DND-41 (cell line): ENCODE measurements around the gene MS4A4E.

ENCODE experiments used
- ATAC-seq: fragments of 200-7000 bp; cut with Tn5 transposase; 3 replicates; pipeline ENCODE4 v1.9.1; 2021; ENCODE audit warnings: low read depth; ENCODE audit not compliant: insufficient read depth
- DNase-seq: peaks from one replicate; pipeline ENCODE4 v3.0.0-alpha.2; 2020
- H2AFZ ChIP-seq: 2 replicates; pipeline ENCODE4 v1.6.0; 2012; ENCODE audit warnings: low read depth, low read length
- H3K27ac ChIP-seq: 2 replicates; pipeline ENCODE4 v1.5.1; 2012; ENCODE audit warnings: low read length, inconsistent platforms
- H3K27me3 ChIP-seq: fragments of 200-600 bp; sonication (generic); 2 replicates; pipeline ENCODE4 v1.6.0; 2012; ENCODE audit warnings: low read length, mild to moderate bottlenecking, inconsistent platforms; ENCODE audit not compliant: insufficient read depth, poor library complexity
- H3K36me3 ChIP-seq: 2 replicates; pipeline ENCODE4 v1.5.1; 2012; ENCODE audit warnings: low read length, inconsistent platforms; ENCODE audit not compliant: insufficient read depth
- H3K4me1 ChIP-seq: 2 replicates; pipeline ENCODE4 v1.5.1; 2012; ENCODE audit warnings: mild to moderate bottlenecking, low read length; ENCODE audit not compliant: insufficient read depth
- H3K4me2 ChIP-seq: 2 replicates; pipeline ENCODE4 v1.6.0; 2012; ENCODE audit warnings: mild to moderate bottlenecking, moderate library complexity, low read length, inconsistent platforms; ENCODE audit not compliant: insufficient read depth
- H3K4me3 ChIP-seq, 2 experiments: fragments of 200-600 bp in 1 of 2; shearing (Covaris generic) in 1 of 2; 2 replicates each; pipeline ENCODE4 v1.5.1; 2012 to 2016; ENCODE audit warnings: inconsistent platforms in 2 of 2, low read length in 2 of 2, mild to moderate bottlenecking in 2 of 2, low read depth in 1 of 2, moderate library complexity in 1 of 2
- H3K79me2 ChIP-seq: 2 replicates; pipeline ENCODE4 v1.6.0; 2012; ENCODE audit warnings: low read length, inconsistent platforms; ENCODE audit not compliant: insufficient read depth
- H3K9ac ChIP-seq: 2 replicates; pipeline ENCODE4 v1.6.0; 2012; ENCODE audit warnings: low read depth, mild to moderate bottlenecking, inconsistent platforms, low read length, moderate library complexity
- H3K9me3 ChIP-seq: 2 replicates; pipeline ENCODE4 v1.5.1; 2012; ENCODE audit warnings: low read length, moderate library complexity, mild to moderate bottlenecking, inconsistent platforms; ENCODE audit not compliant: insufficient read depth, severe bottlenecking
- H4K20me1 ChIP-seq: 2 replicates; pipeline ENCODE4 v1.6.0; 2012; ENCODE audit warnings: low read length; ENCODE audit not compliant: insufficient read depth
- EZH2 ChIP-seq: IDR thresholded peaks from 3 replicates; pipeline ENCODE4 v1.6.1; 2012; ENCODE audit warnings: borderline replicate concordance, low read depth, mild to moderate bottlenecking, moderate library complexity, low read length, inconsistent platforms; ENCODE audit not compliant: severe bottlenecking
- TF ChIP-seq, protein P1 (sequence below): IDR thresholded peaks from 2 replicates; pipeline ENCODE4 v1.5.1; 2012; ENCODE audit warnings: borderline replicate concordance, low read length, moderate library complexity, mild to moderate bottlenecking; ENCODE audit not compliant: poor library complexity, severe bottlenecking; ENCODE audit errors: extremely low read depth

The MS4A4E gene

DNA sequence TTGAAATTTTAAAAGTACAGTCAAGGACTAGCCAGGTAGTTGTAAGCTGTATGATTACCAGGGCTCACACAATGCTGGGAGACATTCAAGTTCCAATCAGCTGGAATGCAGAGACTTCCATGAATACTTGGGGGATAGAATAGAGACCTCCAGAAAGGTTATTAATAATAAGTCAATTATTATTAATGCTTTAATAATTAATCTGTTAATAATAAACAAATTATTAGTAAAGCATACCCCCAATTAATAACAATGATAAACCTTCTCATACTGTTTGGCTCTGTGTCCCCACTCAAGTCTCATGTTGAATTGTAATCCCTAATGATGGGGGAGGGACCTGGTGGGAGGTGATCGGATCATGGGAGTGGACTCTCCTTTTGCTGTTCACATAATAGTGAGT, 45.5 kb downstream of the MS4A4E start:
- H2AFZ ChIP-seq = no peak overlapping the region
- H3K36me3 ChIP-seq = no peaks in the 10 kb centered on the region; the same call in 1 of the 2 replicates
- no peak for TF ChIP-seq EZH2
- TF ChIP-seq, protein P1, sequence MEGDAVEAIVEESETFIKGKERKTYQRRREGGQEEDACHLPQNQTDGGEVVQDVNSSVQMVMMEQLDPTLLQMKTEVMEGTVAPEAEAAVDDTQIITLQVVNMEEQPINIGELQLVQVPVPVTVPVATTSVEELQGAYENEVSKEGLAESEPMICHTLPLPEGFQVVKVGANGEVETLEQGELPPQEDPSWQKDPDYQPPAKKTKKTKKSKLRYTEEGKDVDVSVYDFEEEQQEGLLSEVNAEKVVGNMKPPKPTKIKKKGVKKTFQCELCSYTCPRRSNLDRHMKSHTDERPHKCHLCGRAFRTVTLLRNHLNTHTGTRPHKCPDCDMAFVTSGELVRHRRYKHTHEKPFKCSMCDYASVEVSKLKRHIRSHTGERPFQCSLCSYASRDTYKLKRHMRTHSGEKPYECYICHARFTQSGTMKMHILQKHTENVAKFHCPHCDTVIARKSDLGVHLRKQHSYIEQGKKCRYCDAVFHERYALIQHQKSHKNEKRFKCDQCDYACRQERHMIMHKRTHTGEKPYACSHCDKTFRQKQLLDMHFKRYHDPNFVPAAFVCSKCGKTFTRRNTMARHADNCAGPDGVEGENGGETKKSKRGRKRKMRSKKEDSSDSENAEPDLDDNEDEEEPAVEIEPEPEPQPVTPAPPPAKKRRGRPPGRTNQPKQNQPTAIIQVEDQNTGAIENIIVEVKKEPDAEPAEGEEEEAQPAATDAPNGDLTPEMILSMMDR = no peak
- H4K20me1 ChIP-seq = no peaks in the 10 kb centered on the region
- H3K4me1 ChIP-seq = peaks cover 50% of the 10 kb centered on the region
- DNase-seq = no peak
- peak overlapping the region; percentile 88 for H3K27ac ChIP-seq
- no peak overlapping the region for H3K4me3 ChIP-seq
- no peak overlapping the region for H3K9ac ChIP-seq
- no peak overlapping the region for H3K4me2 ChIP-seq
- peaks cover 8% of the 10 kb centered on the region for H3K9me3 ChIP-seq
- H3K27me3 ChIP-seq = no peaks in the 10 kb centered on the region
- H3K79me2 ChIP-seq = no peaks in the 10 kb centered on the region
- no peak for ATAC-seq

DNA sequence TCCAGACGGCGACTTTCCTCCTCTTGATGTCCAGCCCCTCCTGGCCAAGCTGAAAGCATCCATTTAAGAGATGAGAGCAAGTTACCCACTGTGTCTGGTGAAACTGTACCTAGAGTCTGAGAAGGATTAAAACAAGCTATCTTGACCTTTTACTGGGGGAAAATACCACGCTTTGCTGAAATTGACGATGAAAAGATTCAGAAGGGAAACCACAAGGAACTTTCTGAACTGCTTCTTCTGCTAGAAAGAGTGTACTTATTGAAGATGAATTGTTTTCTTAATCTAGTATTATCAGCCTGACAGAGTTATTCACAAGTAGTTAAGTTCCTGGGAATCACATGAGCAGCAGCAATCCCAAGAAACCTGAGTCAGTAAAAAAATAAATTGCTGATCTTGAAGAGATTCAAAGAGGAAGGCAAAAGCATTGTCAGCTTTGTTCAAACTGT, 47.0 kb downstream of the MS4A4E start:
- DNase-seq (peak; percentile 19), ATAC-seq (peak; percentile 23; the same call in 2 of the 3 replicates)
- Histone ChIP-seq H2AFZ (peak overlapping the region; percentile 46; the same call in 1 of the 2 replicates), H3K27me3 (no peaks in the 10 kb centered on the region), H3K36me3 (no peaks in the 10 kb centered on the region; the same call in 1 of the 2 replicates), H3K9ac (peak overlapping the region; percentile 44), H3K27ac (peak overlapping the region; percentile 88), H3K4me3 (no peak overlapping the region), H3K4me1 (peaks cover 50% of the 10 kb centered on the region), H3K4me2 (peak overlapping the region; percentile 18), H4K20me1 (no peaks in the 10 kb centered on the region), H3K9me3 (peaks cover 6% of the 10 kb centered on the region), H3K79me2 (no peaks in the 10 kb centered on the region)
- TF ChIP-seq EZH2 = no peak
- TF ChIP-seq, protein P1 = no peak

DNA sequence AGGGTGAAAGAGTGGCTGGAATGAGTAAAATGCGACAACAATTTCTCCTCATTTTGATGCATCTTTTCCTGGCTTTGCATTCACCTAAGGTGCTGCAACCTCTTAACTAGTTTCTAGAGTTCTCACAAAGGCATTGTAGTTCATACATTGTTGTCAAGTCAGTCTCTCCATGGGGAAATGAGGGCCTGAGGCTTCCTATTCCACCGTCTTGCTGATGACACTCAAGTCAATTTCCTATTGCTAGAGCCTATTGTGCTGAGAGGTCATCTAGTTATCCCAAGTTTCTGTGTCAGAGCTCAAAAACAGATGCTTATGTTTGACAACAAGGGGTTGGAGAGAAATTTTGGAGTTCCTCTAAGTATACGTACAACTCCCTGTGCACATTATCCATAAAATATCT, 48.4 kb downstream of the MS4A4E start:
- H3K27ac ChIP-seq = peak overlapping the region; percentile 99
- no peaks in the 10 kb centered on the region; the same call in 1 of the 2 replicates for H3K36me3 ChIP-seq
- peak overlapping the region; percentile 58 for H3K9ac ChIP-seq
- DNase-seq (peak; percentile 15), ATAC-seq (peak; percentile 24)
- H3K4me1 ChIP-seq = peaks cover 50% of the 10 kb centered on the region
- H2AFZ ChIP-seq = peak overlapping the region; percentile 55
- H3K79me2 ChIP-seq = no peaks in the 10 kb centered on the region
- H3K27me3 ChIP-seq = no peaks in the 10 kb centered on the region
- TF ChIP-seq EZH2 = no peak
- TF ChIP-seq, protein P1 = no peak
- no peaks in the 10 kb centered on the region for H4K20me1 ChIP-seq
- H3K4me2 ChIP-seq = peak overlapping the region; percentile 23
- H3K9me3 ChIP-seq = peaks cover 6% of the 10 kb centered on the region
- H3K4me3 ChIP-seq = no peak overlapping the region
